Measurements from ENCODE around the gene ZNF664. TPM values are rescaled to one million over a fixed set of nuclear protein-coding genes. Genes with fewer than 3 reads are reported as not detected.
"Not testable (repeated sequence)": the region's sequence is repeated elsewhere in the genome, so short reads cannot be mapped to it uniquely, and the experiment has no call there.

The ZNF664 gene
- total RNA-seq, 1 donor from 2014 or later = 67.6 TPM

DNA sequence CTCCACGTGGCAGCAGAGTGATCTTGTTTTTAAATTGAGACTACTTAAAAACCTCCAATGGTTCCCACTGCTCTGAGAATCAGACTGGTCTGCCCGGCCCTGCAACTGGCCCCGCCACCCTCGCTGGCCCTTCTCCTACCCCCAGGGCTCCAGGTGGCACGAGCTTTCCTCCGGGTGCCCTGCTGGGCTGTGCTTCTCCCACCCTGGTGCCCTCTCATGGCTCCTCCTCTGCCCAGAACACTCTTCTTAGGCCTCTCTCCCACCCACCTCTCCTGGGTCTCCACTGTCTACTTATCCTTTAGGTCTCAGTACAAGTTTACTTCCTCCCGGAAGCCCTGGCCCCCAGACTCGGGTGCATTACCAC, 26.9 kb upstream of the ZNF664 start:
- Mint-ChIP-seq H3K27me3 (ENCODE audit: low read depth, unreplicated experiment) (no peaks in the 10 kb centered on the region), H3K4me3 (ENCODE audit: unreplicated experiment) (no peak overlapping the region), H3K27ac (ENCODE audit: unreplicated experiment) (no peak overlapping the region), H3K4me1 (ENCODE audit: low read depth, unreplicated experiment) (peaks cover 2% of the 10 kb centered on the region), H3K36me3 (ENCODE audit: low read depth, unreplicated experiment) (peaks cover 39% of the 10 kb centered on the region), H3K9me3 (ENCODE audit: unreplicated experiment) (peaks cover 13% of the 10 kb centered on the region)
- TF ChIP-seq, protein P1, sequence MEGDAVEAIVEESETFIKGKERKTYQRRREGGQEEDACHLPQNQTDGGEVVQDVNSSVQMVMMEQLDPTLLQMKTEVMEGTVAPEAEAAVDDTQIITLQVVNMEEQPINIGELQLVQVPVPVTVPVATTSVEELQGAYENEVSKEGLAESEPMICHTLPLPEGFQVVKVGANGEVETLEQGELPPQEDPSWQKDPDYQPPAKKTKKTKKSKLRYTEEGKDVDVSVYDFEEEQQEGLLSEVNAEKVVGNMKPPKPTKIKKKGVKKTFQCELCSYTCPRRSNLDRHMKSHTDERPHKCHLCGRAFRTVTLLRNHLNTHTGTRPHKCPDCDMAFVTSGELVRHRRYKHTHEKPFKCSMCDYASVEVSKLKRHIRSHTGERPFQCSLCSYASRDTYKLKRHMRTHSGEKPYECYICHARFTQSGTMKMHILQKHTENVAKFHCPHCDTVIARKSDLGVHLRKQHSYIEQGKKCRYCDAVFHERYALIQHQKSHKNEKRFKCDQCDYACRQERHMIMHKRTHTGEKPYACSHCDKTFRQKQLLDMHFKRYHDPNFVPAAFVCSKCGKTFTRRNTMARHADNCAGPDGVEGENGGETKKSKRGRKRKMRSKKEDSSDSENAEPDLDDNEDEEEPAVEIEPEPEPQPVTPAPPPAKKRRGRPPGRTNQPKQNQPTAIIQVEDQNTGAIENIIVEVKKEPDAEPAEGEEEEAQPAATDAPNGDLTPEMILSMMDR (IDR thresholded peaks at IDR 0.05; ENCODE audit: insufficient read depth, low read depth, low read length) = no peak
- TF ChIP-seq EZH2 (IDR thresholded peaks at IDR 0.05; ENCODE audit: insufficient read depth, low read length) = no peak
- no peak overlapping the region for H3K9ac ChIP-seq (ENCODE audit: low read length)
- FAIRE-seq = no peak
- DNase-seq (ENCODE audit: low read depth) = no peak
- no peaks in the 10 kb centered on the region for H3K36me3 ChIP-seq (ENCODE audit: insufficient read depth, low read length)
- no peak overlapping the region for H3K27ac ChIP-seq (ENCODE audit: low read depth, low read length)
- H3K9me3 ChIP-seq (ENCODE audit: insufficient read depth, low read depth, low read length) = peaks cover 7% of the 10 kb centered on the region
- peaks cover 7% of the 10 kb centered on the region for H3K79me2 ChIP-seq (ENCODE audit: insufficient read depth, low read length)
- H3K4me1 ChIP-seq (ENCODE audit: insufficient read depth, low read length) = peaks cover 26% of the 10 kb centered on the region
- H2AFZ ChIP-seq (ENCODE audit: low read depth, low read length) = no peak overlapping the region
- peaks cover 55% of the 10 kb centered on the region for H4K20me1 ChIP-seq (ENCODE audit: insufficient read depth, low read length)
- H3K4me3 ChIP-seq (ENCODE audit: insufficient read depth, low read depth, low read length) = no peak overlapping the region
- no peak overlapping the region for H3K4me2 ChIP-seq (ENCODE audit: low read length)
- H3K27me3 ChIP-seq (ENCODE audit: insufficient read depth, low read length) = no peaks in the 10 kb centered on the region

GRCh38 chr12:123946516-123947505, 26.2 kb upstream of the ZNF664 start:
- H3K4me3 Mint-ChIP-seq (ENCODE audit: unreplicated experiment); FAIRE-seq; H3K4me2 ChIP-seq (ENCODE audit: low read length); H3K9me3 Mint-ChIP-seq (ENCODE audit: unreplicated experiment); H3K27ac Mint-ChIP-seq (ENCODE audit: unreplicated experiment); H3K4me1 Mint-ChIP-seq (ENCODE audit: low read depth, unreplicated experiment); H3K27ac ChIP-seq (ENCODE audit: low read depth, low read length); H3K79me2 ChIP-seq (ENCODE audit: insufficient read depth, low read length); H3K27me3 ChIP-seq (ENCODE audit: insufficient read depth, low read length); H2AFZ ChIP-seq (ENCODE audit: low read depth, low read length); H3K9ac ChIP-seq (ENCODE audit: low read length); H3K9me3 ChIP-seq (ENCODE audit: insufficient read depth, low read depth, low read length); H3K36me3 ChIP-seq (ENCODE audit: insufficient read depth, low read length); H3K27me3 Mint-ChIP-seq (ENCODE audit: low read depth, unreplicated experiment); DNase-seq (ENCODE audit: low read depth); H3K4me3 ChIP-seq (ENCODE audit: insufficient read depth, low read depth, low read length): not testable (repeated sequence)
- H3K36me3 Mint-ChIP-seq (ENCODE audit: low read depth, unreplicated experiment) = peaks cover 36% of the 10 kb centered on the region
- Histone ChIP-seq H3K4me1 (ENCODE audit: insufficient read depth, low read length) (peaks cover 27% of the 10 kb centered on the region), H4K20me1 (ENCODE audit: insufficient read depth, low read length) (peaks cover 59% of the 10 kb centered on the region)

DNA sequence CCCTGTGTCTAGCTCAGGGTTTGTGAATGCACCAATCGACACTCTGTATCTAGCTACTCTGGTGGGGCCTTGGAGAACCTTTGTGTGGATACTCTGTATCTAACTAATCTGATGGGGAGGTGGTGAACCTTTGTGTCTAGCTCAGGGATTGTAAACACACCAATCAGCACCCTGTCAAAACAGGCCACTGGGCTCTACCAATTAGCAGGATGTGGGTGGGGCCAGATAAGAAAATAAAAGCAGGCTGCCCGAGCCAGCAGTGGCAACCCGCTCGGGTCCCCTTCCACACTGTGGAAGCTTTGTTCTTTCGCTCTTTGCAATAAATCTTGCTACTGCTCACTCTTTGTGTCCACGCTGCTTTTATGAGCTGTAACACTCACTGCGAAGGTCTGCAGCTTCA, 25.5 kb upstream of the ZNF664 start:
- DNase-seq (ENCODE audit: low read depth); H3K27me3 ChIP-seq (ENCODE audit: insufficient read depth, low read length); H3K9ac ChIP-seq (ENCODE audit: low read length); H3K4me2 ChIP-seq (ENCODE audit: low read length); H3K36me3 ChIP-seq (ENCODE audit: insufficient read depth, low read length); H3K4me1 Mint-ChIP-seq (ENCODE audit: low read depth, unreplicated experiment); H3K79me2 ChIP-seq (ENCODE audit: insufficient read depth, low read length); H3K9me3 ChIP-seq (ENCODE audit: insufficient read depth, low read depth, low read length); H3K9me3 Mint-ChIP-seq (ENCODE audit: unreplicated experiment); FAIRE-seq; H2AFZ ChIP-seq (ENCODE audit: low read depth, low read length); H3K4me3 Mint-ChIP-seq (ENCODE audit: unreplicated experiment); H3K27ac ChIP-seq (ENCODE audit: low read depth, low read length); H3K4me3 ChIP-seq (ENCODE audit: insufficient read depth, low read depth, low read length); H3K27me3 Mint-ChIP-seq (ENCODE audit: low read depth, unreplicated experiment); H3K27ac Mint-ChIP-seq (ENCODE audit: unreplicated experiment): not testable (repeated sequence)
- H3K36me3 Mint-ChIP-seq (ENCODE audit: low read depth, unreplicated experiment) = peaks cover 29% of the 10 kb centered on the region
- H4K20me1 ChIP-seq (ENCODE audit: insufficient read depth, low read length) = peaks cover 57% of the 10 kb centered on the region
- peaks cover 28% of the 10 kb centered on the region for H3K4me1 ChIP-seq (ENCODE audit: insufficient read depth, low read length)

Measured in astrocyte (in vitro differentiated cells and primary cell).